ENCODE measurements around the gene DNM2. TPM values are rescaled to one million over a fixed set of nuclear protein-coding genes. Genes with fewer than 3 reads are reported as not detected.

The DNM2 gene
- total and polyA plus RNA-seq, 5 donors from 2014 or later: 61.8 to 269 (median 63.1) TPM

GRCh38 chr19:10749435-10750384, 31.8 kb downstream of the DNM2 start:
- Histone ChIP-seq H3K4me3 (ENCODE audit: low read depth, low read length) (no peak overlapping the region), H3K4me1 (ENCODE audit: control insufficient read depth, insufficient read depth, low read length, poor library complexity, severe bottlenecking) (peaks cover 28% of the 10 kb centered on the region), H3K27me3 (ENCODE audit: control insufficient read depth, insufficient read depth, low read length) (no peaks in the 10 kb centered on the region), H3K36me3 (ENCODE audit: control insufficient read depth, insufficient read depth, low read length) (no peaks in the 10 kb centered on the region), H3K27ac (ENCODE audit: insufficient read depth, low read length, poor library complexity, severe bottlenecking) (no peak overlapping the region), H3K9me3 (ENCODE audit: control insufficient read depth in 2 of 2, low read length in 2 of 2) (no peaks in the 10 kb centered on the region)
- DNase-seq (no peak), ATAC-seq (ENCODE audit: low read depth in 2 of 2) (no peak)
- Mint-ChIP-seq H3K9me3 (no peaks in the 10 kb centered on the region), H3K36me3 (no peaks in the 10 kb centered on the region), H3K27ac (peak overlapping the region; percentile 73 to 93 (median 89)), H3K4me1 (peaks cover 0 to 92% (median 39%) of the 10 kb centered on the region in 4 donors), H3K4me3 (no peak overlapping the region), H3K27me3 (no peaks in the 10 kb centered on the region)

GRCh38 chr19:10751109-10751953, 33.5 kb downstream of the DNM2 start:
- peaks cover 4 to 96% (median 46%) of the 10 kb centered on the region in 4 donors for H3K4me1 Mint-ChIP-seq
- H3K9me3 Mint-ChIP-seq: no peaks in the 10 kb centered on the region
- Histone ChIP-seq H3K9me3 (ENCODE audit: control insufficient read depth in 2 of 2, low read length in 2 of 2) (no peaks in the 10 kb centered on the region), H3K4me3 (ENCODE audit: low read depth, low read length) (no peak overlapping the region), H3K27ac (ENCODE audit: insufficient read depth, low read length, poor library complexity, severe bottlenecking) (no peak overlapping the region), H3K36me3 (ENCODE audit: control insufficient read depth, insufficient read depth, low read length) (no peaks in the 10 kb centered on the region), H3K4me1 (ENCODE audit: control insufficient read depth, insufficient read depth, low read length, poor library complexity, severe bottlenecking) (peaks cover 44% of the 10 kb centered on the region), H3K27me3 (ENCODE audit: control insufficient read depth, insufficient read depth, low read length) (no peaks in the 10 kb centered on the region)
- H3K27ac Mint-ChIP-seq: peak overlapping the region; percentile 75 to 98 (median 80)
- H3K27me3 Mint-ChIP-seq: no peaks in the 10 kb centered on the region
- H3K4me3 Mint-ChIP-seq: peak overlapping the region in 1 of 4 donors; percentile 5
- ATAC-seq (ENCODE audit: low read depth in 2 of 2) (no peak), DNase-seq (no peak)
- H3K36me3 Mint-ChIP-seq: no peaks in the 10 kb centered on the region

GRCh38 chr19:10752237-10752912, 34.5 kb downstream of the DNM2 start:
- Mint-ChIP-seq H3K4me3 (peak overlapping the region in 3 of 4 donors; percentile 28 to 61 (median 28)), H3K9me3 (no peaks in the 10 kb centered on the region)
- H3K4me1 ChIP-seq (ENCODE audit: control insufficient read depth, insufficient read depth, low read length, poor library complexity, severe bottlenecking): peaks cover 48% of the 10 kb centered on the region

DNA sequence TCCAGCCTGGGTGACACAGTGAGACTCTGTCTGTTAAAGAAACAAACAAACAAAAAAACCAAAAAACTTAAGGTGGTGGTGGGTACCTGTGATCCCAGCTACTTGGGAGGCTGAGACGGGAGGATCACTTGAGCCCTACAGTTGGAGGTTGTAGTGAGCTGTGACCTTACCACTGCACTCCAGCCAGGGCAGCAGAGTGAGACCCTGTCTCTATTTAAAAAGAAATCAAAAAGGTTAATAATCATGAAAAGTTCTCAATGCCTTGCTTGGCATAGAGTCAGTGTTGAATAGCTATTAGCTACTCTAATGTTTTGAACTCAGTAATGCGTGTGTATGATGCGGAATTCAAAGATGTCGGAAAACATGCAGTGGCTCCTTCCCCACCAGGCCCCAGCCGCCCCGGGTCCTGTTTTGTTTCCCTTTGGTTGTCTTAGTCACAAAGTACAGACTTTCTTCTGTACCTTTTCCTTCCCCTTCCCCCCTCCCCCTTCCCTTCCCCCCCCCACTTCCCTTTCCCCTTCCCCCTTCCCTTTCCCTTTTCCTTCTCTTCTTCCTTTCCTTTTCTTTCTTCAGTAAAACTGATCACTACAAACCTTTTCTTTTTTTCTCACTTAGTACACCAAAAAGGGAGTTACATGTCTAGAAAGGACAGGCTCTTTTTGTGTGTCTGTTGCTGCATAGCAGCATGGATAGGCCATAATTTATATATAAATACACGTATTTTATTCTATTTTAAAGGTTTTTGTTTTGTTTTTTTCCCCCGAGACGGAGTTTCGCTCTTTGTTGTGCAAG, 35.2 kb downstream of the DNM2 start:
- ATAC-seq (ENCODE audit: low read depth in 2 of 2): no peak
- Mint-ChIP-seq H3K27ac (peak overlapping the region; percentile 71 to 98 (median 96)), H3K9me3 (no peaks in the 10 kb centered on the region), H3K36me3 (no peaks in the 10 kb centered on the region), H3K4me3 (peak overlapping the region in 2 of 4 donors; percentile 28 to 61), H3K27me3 (no peaks in the 10 kb centered on the region), H3K4me1 (peaks cover 4 to 95% (median 43%) of the 10 kb centered on the region in 4 donors)
- Histone ChIP-seq H3K4me1 (ENCODE audit: control insufficient read depth, insufficient read depth, low read length, poor library complexity, severe bottlenecking) (peaks cover 47% of the 10 kb centered on the region), H3K36me3 (ENCODE audit: control insufficient read depth, insufficient read depth, low read length) (no peaks in the 10 kb centered on the region), H3K4me3 (ENCODE audit: low read depth, low read length) (no peak overlapping the region), H3K9me3 (ENCODE audit: control insufficient read depth in 2 of 2, low read length in 2 of 2) (no peaks in the 10 kb centered on the region), H3K27ac (ENCODE audit: insufficient read depth, low read length, poor library complexity, severe bottlenecking) (peak overlapping the region; percentile 76), H3K27me3 (ENCODE audit: control insufficient read depth, insufficient read depth, low read length) (no peaks in the 10 kb centered on the region)
- DNase-seq: no peak

More at GRCh38 chr19:10752237-10752912, 34.5 kb downstream of the DNM2 start:
- Mint-ChIP-seq H3K4me1 (peaks cover 4 to 96% (median 47%) of the 10 kb centered on the region in 4 donors), H3K36me3 (no peaks in the 10 kb centered on the region), H3K27me3 (no peaks in the 10 kb centered on the region), H3K27ac (peak overlapping the region; percentile 75 to 98 (median 87))
- no peaks in the 10 kb centered on the region for H3K9me3 ChIP-seq (ENCODE audit: control insufficient read depth in 2 of 2, low read length in 2 of 2)
- ATAC-seq (ENCODE audit: low read depth in 2 of 2) (no peak), DNase-seq (no peak)
- H3K27ac ChIP-seq (ENCODE audit: insufficient read depth, low read length, poor library complexity, severe bottlenecking): peak overlapping the region; percentile 37
- H3K36me3 ChIP-seq (ENCODE audit: control insufficient read depth, insufficient read depth, low read length): no peaks in the 10 kb centered on the region
- no peak overlapping the region for H3K4me3 ChIP-seq (ENCODE audit: low read depth, low read length)
- H3K27me3 ChIP-seq (ENCODE audit: control insufficient read depth, insufficient read depth, low read length): no peaks in the 10 kb centered on the region

- DNase-seq (no peak), ATAC-seq (ENCODE audit: low read depth in 2 of 2) (no peak)
- H3K4me1 ChIP-seq (ENCODE audit: control insufficient read depth, insufficient read depth, low read length, poor library complexity, severe bottlenecking): peaks cover 65% of the 10 kb centered on the region
- H3K27me3 Mint-ChIP-seq: no peaks in the 10 kb centered on the region
- H3K36me3 Mint-ChIP-seq: peaks cover 13% of the 10 kb centered on the region
- H3K9me3 Mint-ChIP-seq: no peaks in the 10 kb centered on the region
- no peaks in the 10 kb centered on the region for H3K27me3 ChIP-seq (ENCODE audit: control insufficient read depth, insufficient read depth, low read length)
- H3K36me3 ChIP-seq (ENCODE audit: control insufficient read depth, insufficient read depth, low read length): no peaks in the 10 kb centered on the region
- peak overlapping the region; percentile 66 to 98 (median 89) for H3K27ac Mint-ChIP-seq
- no peaks in the 10 kb centered on the region for H3K9me3 ChIP-seq (ENCODE audit: control insufficient read depth in 2 of 2, low read length in 2 of 2)
- H3K4me3 Mint-ChIP-seq: peak overlapping the region in 3 of 4 donors; percentile 33 to 38 (median 33)
- no peak overlapping the region for H3K4me3 ChIP-seq (ENCODE audit: low read depth, low read length)
- H3K4me1 Mint-ChIP-seq: peaks cover 12 to 91% (median 50%) of the 10 kb centered on the region in 4 donors
- H3K27ac ChIP-seq (ENCODE audit: insufficient read depth, low read length, poor library complexity, severe bottlenecking): peak overlapping the region; percentile 19
These were observed 38.5 kb downstream of the DNM2 start for GRCh38 chr19:10756371-10756770.

DNA sequence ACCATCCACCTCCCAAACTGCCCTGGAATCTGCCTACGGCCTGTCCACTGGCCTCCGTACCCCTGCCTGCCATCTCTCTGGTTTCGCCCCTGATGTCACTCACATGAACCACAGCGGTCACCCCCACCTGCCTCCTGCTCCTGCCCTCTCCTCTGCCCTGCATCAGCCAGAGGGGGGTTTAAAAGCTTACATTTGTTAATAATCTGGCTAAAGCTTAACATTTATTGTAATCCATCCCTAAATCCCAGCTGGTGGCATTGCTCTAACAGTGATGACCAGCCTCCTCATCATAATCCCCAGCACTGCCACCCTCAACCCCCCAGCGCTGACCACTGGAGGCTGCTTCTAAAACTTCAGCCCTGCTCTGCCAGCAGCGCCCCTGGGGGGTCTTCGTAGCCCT, 38.9 kb downstream of the DNM2 start:
- Histone ChIP-seq H3K36me3 (ENCODE audit: control insufficient read depth, insufficient read depth, low read length) (no peaks in the 10 kb centered on the region), H3K4me3 (ENCODE audit: low read depth, low read length) (no peak overlapping the region), H3K27me3 (ENCODE audit: control insufficient read depth, insufficient read depth, low read length) (no peaks in the 10 kb centered on the region), H3K4me1 (ENCODE audit: control insufficient read depth, insufficient read depth, low read length, poor library complexity, severe bottlenecking) (peaks cover 67% of the 10 kb centered on the region), H3K27ac (ENCODE audit: insufficient read depth, low read length, poor library complexity, severe bottlenecking) (peak overlapping the region; percentile 19), H3K9me3 (ENCODE audit: control insufficient read depth in 2 of 2, low read length in 2 of 2) (no peaks in the 10 kb centered on the region)
- H3K36me3 Mint-ChIP-seq: peaks cover 13% of the 10 kb centered on the region
- no peaks in the 10 kb centered on the region for H3K9me3 Mint-ChIP-seq
- no peak for DNase-seq
- H3K27me3 Mint-ChIP-seq: no peaks in the 10 kb centered on the region
- peak overlapping the region in 2 of 4 donors; percentile 33 to 38 for H3K4me3 Mint-ChIP-seq
- H3K4me1 Mint-ChIP-seq: peaks cover 12 to 91% (median 52%) of the 10 kb centered on the region in 4 donors
- no peak for ATAC-seq (ENCODE audit: low read depth in 2 of 2)
- peak overlapping the region in 2 of 3 donors; percentile 89 to 98 for H3K27ac Mint-ChIP-seq

Measured in CD4-positive, CD25-positive, alpha-beta regulatory T cell (primary cell).